Loucy (cell line): ENCODE data around the gene FAM170A.

Experiments used
- EZH2phosphoT487 ChIP-seq: fragments of 200-600 bp; IDR thresholded peaks from 2 replicates; pipeline ENCODE4 v1.6.1; 2018; ENCODE audit warnings: antibody characterized with exemption, mild to moderate bottlenecking, moderate library complexity, borderline replicate concordance
- TF ChIP-seq, protein P1 (sequence below): fragments of 200-600 bp; sonication (generic); conservative IDR thresholded peaks from 2 replicates; pipeline ENCODE4 v1.5.1; 2014; ENCODE audit warnings: mild to moderate bottlenecking, antibody characterized with exemption, low read length

DNA sequence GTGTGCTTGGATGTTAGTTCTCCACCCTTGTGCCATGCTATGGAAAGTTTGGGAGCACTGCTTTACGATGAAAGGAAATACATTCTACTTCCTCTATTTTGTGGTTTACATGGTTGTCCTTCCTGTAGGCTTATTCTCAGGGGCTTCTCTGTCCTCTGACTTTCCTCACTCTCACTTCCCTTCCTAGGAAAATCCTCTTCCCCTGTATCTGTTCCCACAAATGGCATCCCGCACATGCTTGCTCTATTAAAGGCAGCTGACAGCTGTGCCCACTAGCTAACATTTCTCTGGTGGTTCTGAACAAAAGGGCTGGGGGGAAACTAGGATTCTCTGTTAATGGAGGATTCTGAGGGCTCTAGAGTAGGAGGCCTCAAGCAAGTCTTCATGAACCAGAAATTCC is 52.4 kb downstream of the FAM170A start:
- TF ChIP-seq, protein P1, sequence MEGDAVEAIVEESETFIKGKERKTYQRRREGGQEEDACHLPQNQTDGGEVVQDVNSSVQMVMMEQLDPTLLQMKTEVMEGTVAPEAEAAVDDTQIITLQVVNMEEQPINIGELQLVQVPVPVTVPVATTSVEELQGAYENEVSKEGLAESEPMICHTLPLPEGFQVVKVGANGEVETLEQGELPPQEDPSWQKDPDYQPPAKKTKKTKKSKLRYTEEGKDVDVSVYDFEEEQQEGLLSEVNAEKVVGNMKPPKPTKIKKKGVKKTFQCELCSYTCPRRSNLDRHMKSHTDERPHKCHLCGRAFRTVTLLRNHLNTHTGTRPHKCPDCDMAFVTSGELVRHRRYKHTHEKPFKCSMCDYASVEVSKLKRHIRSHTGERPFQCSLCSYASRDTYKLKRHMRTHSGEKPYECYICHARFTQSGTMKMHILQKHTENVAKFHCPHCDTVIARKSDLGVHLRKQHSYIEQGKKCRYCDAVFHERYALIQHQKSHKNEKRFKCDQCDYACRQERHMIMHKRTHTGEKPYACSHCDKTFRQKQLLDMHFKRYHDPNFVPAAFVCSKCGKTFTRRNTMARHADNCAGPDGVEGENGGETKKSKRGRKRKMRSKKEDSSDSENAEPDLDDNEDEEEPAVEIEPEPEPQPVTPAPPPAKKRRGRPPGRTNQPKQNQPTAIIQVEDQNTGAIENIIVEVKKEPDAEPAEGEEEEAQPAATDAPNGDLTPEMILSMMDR = no peak
- no peak for TF ChIP-seq EZH2phosphoT487
